K562 (cell line): Measurements from ENCODE around the gene SPIRE1. TPM values are rescaled to one million over a fixed set of nuclear protein-coding genes. Genes with fewer than 3 reads are reported as not detected.

Experiments used
- ATAC-seq: fragments of 200-7000 bp; cut with Tn5 transposase; 3 replicates; pipeline ENCODE4 v1.9.1; 2020; ENCODE audit warnings: moderate library complexity
- BruUV-seq: library from RNA; stranded (reverse); fragments of 400-500 nt; replicated peaks from 2 replicates; lab custom pipeline; 2021; lab: Mats Ljungman, UMichigan
- CTCF ChIA-PET: fragments of 300-600 bp; formaldehyde crosslinking; extraction: SDS; loops from one replicate; lab custom pipeline; 2021; ENCODE audit warnings: low intra/inter-chr PET ratio; lab: Yijun Ruan, JAX
- POLR2A ChIA-PET: fragments of 300-600, 350-650 bp; sonication (Branson Sonifier 250); formaldehyde crosslinking; extraction: SDS; loops from one replicate; lab custom pipeline; 2021; ENCODE audit warnings: antibody characterized with exemption, inconsistent platforms; lab: Yijun Ruan, JAX
- DNase-seq, 4 experiments: peaks; one replicate each; pipeline versions ENCODE4 v3.0.0 to v3.0.0-alpha.2; 2011 to 2018; ENCODE audit warnings: low spot score in 3 of 4, mixed read lengths in 3 of 4; ENCODE audit errors: extremely low read depth in 1 of 4
- FAIRE-seq: peaks from 2 replicates; lab custom pipeline; 2011; peaks lifted over from hg19 to GRCh38; lab: Jason Lieb, UNC
- H2AFZ ChIP-seq: 2 replicates; pipeline ENCODE4 v1.6.0; 2011; ENCODE audit warnings: low read depth, low read length, control low read depth, inconsistent platforms
- H3K27ac ChIP-seq: fragments of 200-600 bp; 3 replicates; pipeline ENCODE4 v1.8.0; 2011; ENCODE audit warnings: low read depth, mild to moderate bottlenecking, control low read depth, inconsistent platforms, low read length, moderate library complexity, mixed read lengths; ENCODE audit errors: extremely low read depth
- H3K27me3 ChIP-seq, 2 experiments: fragments of 300-600 bp in 1 of 2; 2 replicates in 1 of 2; 3 replicates in 1 of 2; pipeline versions ENCODE4 v1.6.0 to v1.8.0; 2011; ENCODE audit warnings: inconsistent platforms in 2 of 2, low read length in 2 of 2, mild to moderate bottlenecking in 1 of 2, mixed read lengths in 1 of 2, moderate library complexity in 1 of 2; ENCODE audit not compliant: control insufficient read depth in 2 of 2, insufficient read depth in 2 of 2
- H3K36me3 ChIP-seq: fragments of 300-600 bp; 3 replicates; pipeline ENCODE4 v1.8.0; 2011; ENCODE audit warnings: mild to moderate bottlenecking, low read length, inconsistent platforms; ENCODE audit not compliant: control insufficient read depth, insufficient read depth
- H3K4me1 ChIP-seq, 2 experiments: fragments of 200-600 bp in 1 of 2; replicated peaks in 1 of 2; 2 replicates in 1 of 2; 3 replicates in 1 of 2; pipeline versions ENCODE4 v1.5.1 to v1.8.0; 2011; ENCODE audit warnings: inconsistent platforms in 2 of 2, low read length in 2 of 2, mild to moderate bottlenecking in 1 of 2, mixed read lengths in 1 of 2, moderate library complexity in 1 of 2; ENCODE audit not compliant: control insufficient read depth in 2 of 2, insufficient read depth in 2 of 2
- H3K4me2 ChIP-seq: 2 replicates; pipeline ENCODE4 v1.6.1; 2011; ENCODE audit warnings: low read length, control low read depth, inconsistent platforms, mixed read lengths; ENCODE audit not compliant: insufficient read depth
- H3K4me3 ChIP-seq: fragments of 200-600 bp; sonication (generic), shearing (Covaris generic); 2 replicates; pipeline ENCODE4 v1.5.1; 2016; ENCODE audit warnings: control low read depth, inconsistent platforms
- H3K79me2 ChIP-seq: fragments of 200-600 bp; 3 replicates; pipeline ENCODE4 v1.8.0; 2011; ENCODE audit warnings: low read length, inconsistent platforms; ENCODE audit not compliant: control insufficient read depth, insufficient read depth
- H3K9ac ChIP-seq, 2 experiments: 2 replicates each; pipeline versions ENCODE4 v1.6.0 to v1.6.1; 2011; ENCODE audit warnings: low read depth in 2 of 2, low read length in 2 of 2, control low read depth in 1 of 2, inconsistent platforms in 1 of 2, mild to moderate bottlenecking in 1 of 2, mixed read lengths in 1 of 2; ENCODE audit not compliant: insufficient read depth in 1 of 2
- H3K9me1 ChIP-seq: one replicate; pipeline ENCODE4 v1.6.0; 2011; ENCODE audit warnings: inconsistent platforms, mild to moderate bottlenecking, low read length, moderate library complexity; ENCODE audit not compliant: control insufficient read depth, insufficient read depth
- H3K9me3 ChIP-seq: replicated peaks from 2 replicates; pipeline ENCODE4 v1.5.1; 2011; ENCODE audit warnings: low read depth, low read length, inconsistent platforms; ENCODE audit not compliant: control insufficient read depth, insufficient read depth
- H4K20me1 ChIP-seq: replicated peaks from 2 replicates; pipeline ENCODE4 v1.6.1; 2011; ENCODE audit warnings: low read length, inconsistent platforms, mixed read lengths; ENCODE audit not compliant: control insufficient read depth, insufficient read depth
- CTCF ChIP-seq, 3 experiments: IDR thresholded peaks in 2 of 3; conservative IDR thresholded peaks in 1 of 3; 2 replicates each; pipeline ENCODE4 v1.5.1; 2011 to 2012; ENCODE audit warnings: low read length in 3 of 3, mild to moderate bottlenecking in 3 of 3, control low read depth in 2 of 3, improper control_type of control experiment in 1 of 3, inconsistent platforms in 1 of 3, low read depth in 1 of 3, mixed read lengths in 1 of 3, moderate library complexity in 1 of 3; ENCODE audit not compliant: insufficient read depth in 2 of 3
- YY1 ChIP-seq, 3 experiments: IDR thresholded peaks; 2 replicates each; pipeline ENCODE4 v1.6.1; 2011; ENCODE audit warnings: low read length in 2 of 3, mild to moderate bottlenecking in 2 of 3, moderate library complexity in 2 of 3, borderline replicate concordance in 1 of 3, control low read depth in 1 of 3, low read depth in 1 of 3; ENCODE audit not compliant: insufficient read depth in 3 of 3, insufficient replicate concordance in 2 of 3, control insufficient read depth in 1 of 3, insufficient read length in 1 of 3; ENCODE audit errors: extremely low read depth in 1 of 3
- WGBS: fragments of 100-300 bp; shearing (Covaris generic); methylation state at CpG from one replicate; pipeline ENCODE4 v1.1.6; 2016; ENCODE audit warnings: low coverage, mixed read lengths; ENCODE audit not compliant: insufficient coverage; ENCODE audit errors: missing lambda C conversion rate; 5-methylcytosine and 5-hydroxymethylcytosine counted together
- in situ Hi-C: fragments of 300-500 bp; cut with MboI; formaldehyde crosslinking; loops from 4 replicates; pipeline ENCODE4 v1.15.0; 2018; ENCODE audit warnings: inconsistent platforms, mixed read lengths
- intact Hi-C: fragments of 100-400 bp; cut with micrococcal nuclease; formaldehyde crosslinking; loops from 2 replicates; pipeline ENCODE4 v1.14.2; 2022
- polyA plus RNA-seq, 8 experiments: library from polyadenylated mRNA; depleted of rRNA in 4 of 8; stranded (reverse) in 5 of 8; unstranded in 3 of 8; fragments of >200 nt; fragmentation: Nextera tagmentation in 2 of 8; fragmentation: Illumina TruSeq in 1 of 8; extraction: Ambion mirVana in 2 of 8; extraction: Trizol in 1 of 8; gene quantifications; 2 replicates each; pipeline versions ENCODE4 v1.2.1 to v1.2.3, GENCODE V29; 2011 to 2014; ENCODE audit warnings: inconsistent platforms in 1 of 8, missing spikeins in 1 of 8
- small RNA-seq: library from RNA; depleted of rRNA; stranded (forward); fragments of <200 nt; gene quantifications from one replicate; pipeline ENCODE3, GENCODE V24; 2014
- total RNA-seq, 7 experiments: library from RNA; depleted of rRNA in 6 of 7; stranded (reverse); fragments of >200 nt in 6 of 7; fragmentation: Illumina TruSeq in 2 of 7; extraction: Trizol in 2 of 7; gene quantifications; 2 replicates each; pipeline versions ENCODE4 v1.2.1 to v1.2.3, GENCODE V29; 2011 to 2021; ENCODE audit warnings: low replicate concordance in 1 of 7

The SPIRE1 gene
- total and polyA plus RNA-seq, 9 of the 15 experiments (the other 6 are each of a cell fraction or from before 2014, with no cell fraction given), result 2.9 to 14.0 (median 10.2) TPM

GRCh38 chr18:12397254-12397653, 260.7 kb downstream of the SPIRE1 start:
- no peak for FAIRE-seq
- Histone ChIP-seq H3K9ac (no peak overlapping the region; a peak in 1 of 4 replicates), H3K27ac (no peak overlapping the region), H4K20me1 (no peaks in the 10 kb centered on the region), H3K9me1 (no peaks in the 10 kb centered on the region), H3K4me1 (peaks cover 6 to 11% of the 10 kb centered on the region in 2 experiments; a peak in 3 of 5 replicates), H3K9me3 (no peaks in the 10 kb centered on the region), H3K36me3 (no peaks in the 10 kb centered on the region), H3K27me3 (no peaks in the 10 kb centered on the region), H2AFZ (no peak overlapping the region), H3K4me3 (no peak overlapping the region), H3K79me2 (no peaks in the 10 kb centered on the region), H3K4me2 (no peak overlapping the region)
- BruUV-seq, result no TSS peak
- intact Hi-C loops (loop anchor here (5.0 kb wide), 1 partner anchor 135 kb away; no protein-coding TSS in a partner anchor), in situ Hi-C loops (loop anchor here (5.0 kb wide), 1 partner anchor 545 kb away; no protein-coding TSS in a partner anchor)
- TF ChIP-seq YY1 (IDR thresholded peaks at IDR 0.05; ENCODE audit: borderline replicate concordance in 1 of 3, control insufficient read depth in 1 of 3, extremely low read depth in 1 of 3, insufficient read depth in 3 of 3, insufficient read length in 1 of 3, insufficient replicate concordance in 2 of 3, low read depth in 1 of 3, low read length in 2 of 3) (no peak), CTCF (IDR thresholded peaks at IDR 0.05 in 2 of 3, conservative IDR thresholded peaks at IDR 0.05 in 1 of 3; ENCODE audit: insufficient read depth in 2 of 3, low read depth in 1 of 3, low read length in 3 of 3) (0 out of 6 replicates have a peak, but pooled peaks of 1 of the 3 experiments have one; percentile 2)
- ChIA-PET CTCF (interaction anchor here (0.9 to 2.4 kb wide), 2 partner anchors 26 to 263 kb away, joined by 4 to 13 read pairs; no protein-coding TSS in a partner anchor), POLR2A (interaction anchor here (0.6 kb wide), 1 partner anchor 10 kb away, joined by 3 read pairs; the partner anchor contains the start of gene PRELID3A)
- peak; percentile 15; the same call in 2 of the 3 replicates for ATAC-seq
- WGBS, result 60% methylated on average over 9 of the region's 9 CpGs
- no peak for DNase-seq

Small RNAs within 50 kb of the gene (small RNA-seq; reads per million reads assigned to genes)
- not detected for gene RNU7-129P

Other genes starting within 250 kb of the SPIRE1 start
- 22.1 and 27.3 TPM in 2 replicates for gene CEP76, start 44.6 kb upstream of the SPIRE1 start, total RNA-seq (2014; rRNA removed)
- 25.0 and 25.2 TPM in 2 replicates for gene CEP76, start 44.6 kb upstream of the SPIRE1 start, total RNA-seq (2014; rRNA removed; fragmentation: Illumina TruSeq; extraction: Trizol)
- 16.9 and 21.1 TPM in 2 replicates for gene CEP76, start 44.6 kb upstream of the SPIRE1 start, total RNA-seq (2015; rRNA removed; fragmentation: Illumina TruSeq; extraction: Trizol)
- gene CEP76, start 44.6 kb upstream of the SPIRE1 start, total RNA-seq (2021), result 14.4 and 19.3 TPM in 2 replicates
- gene CEP76, start 44.6 kb upstream of the SPIRE1 start, polyA plus RNA-seq (2011; rRNA removed), result 20.5 and 26.3 TPM in 2 replicates
- 15.7 and 16.2 TPM in 2 replicates for gene CEP76, start 44.6 kb upstream of the SPIRE1 start, polyA plus RNA-seq (2014; fragmentation: Illumina TruSeq; extraction: Trizol)
- 1 to 10 TPM; 5.3 to 5.6 TPM for gene CEP76, start 44.6 kb upstream of the SPIRE1 start, polyA plus RNA-seq (2014; fragmentation: Nextera tagmentation; extraction: Ambion mirVana)
- 21.5 and 23.3 TPM in 2 replicates for gene CEP76, start 44.6 kb upstream of the SPIRE1 start, polyA plus RNA-seq (2014; rRNA removed)
- gene PSMG2, start 44.9 kb upstream of the SPIRE1 start, total RNA-seq (2014; rRNA removed), result 59.9 and 76.9 TPM in 2 replicates
- gene PSMG2, start 44.9 kb upstream of the SPIRE1 start, total RNA-seq (2014; rRNA removed; fragmentation: Illumina TruSeq; extraction: Trizol), result 116 and 125 TPM in 2 replicates
- gene PSMG2, start 44.9 kb upstream of the SPIRE1 start, total RNA-seq (2015; rRNA removed; fragmentation: Illumina TruSeq; extraction: Trizol), result 101 and 111 TPM in 2 replicates
- gene PSMG2, start 44.9 kb upstream of the SPIRE1 start, total RNA-seq (2021), result 90.2 and 95.6 TPM in 2 replicates
- 75.0 and 81.6 TPM in 2 replicates for gene PSMG2, start 44.9 kb upstream of the SPIRE1 start, polyA plus RNA-seq (2011; rRNA removed)
- gene PSMG2, start 44.9 kb upstream of the SPIRE1 start, polyA plus RNA-seq (2014; fragmentation: Illumina TruSeq; extraction: Trizol), result 105 and 120 TPM in 2 replicates
- 100 to 1,000 TPM; 194 to 271 TPM for gene PSMG2, start 44.9 kb upstream of the SPIRE1 start, polyA plus RNA-seq (2014; fragmentation: Nextera tagmentation; extraction: Ambion mirVana)
- 82.8 and 92.7 TPM in 2 replicates for gene PSMG2, start 44.9 kb upstream of the SPIRE1 start, polyA plus RNA-seq (2014; rRNA removed)
- 33.1 and 38.3 TPM in 2 replicates for gene PTPN2, start 226.1 kb upstream of the SPIRE1 start, total RNA-seq (2014; rRNA removed)
- 56.4 and 67.9 TPM in 2 replicates for gene PTPN2, start 226.1 kb upstream of the SPIRE1 start, total RNA-seq (2014; rRNA removed; fragmentation: Illumina TruSeq; extraction: Trizol)
- gene PTPN2, start 226.1 kb upstream of the SPIRE1 start, total RNA-seq (2015; rRNA removed; fragmentation: Illumina TruSeq; extraction: Trizol), result 63.6 and 66.4 TPM in 2 replicates
- gene PTPN2, start 226.1 kb upstream of the SPIRE1 start, total RNA-seq (2021), result 37.6 and 40.3 TPM in 2 replicates
- 39.9 and 44.8 TPM in 2 replicates for gene PTPN2, start 226.1 kb upstream of the SPIRE1 start, polyA plus RNA-seq (2011; rRNA removed)
- gene PTPN2, start 226.1 kb upstream of the SPIRE1 start, polyA plus RNA-seq (2014; fragmentation: Illumina TruSeq; extraction: Trizol), result 48.1 and 58.3 TPM in 2 replicates
- 10 to 100 TPM; 36.6 to 46.3 TPM for gene PTPN2, start 226.1 kb upstream of the SPIRE1 start, polyA plus RNA-seq (2014; fragmentation: Nextera tagmentation; extraction: Ambion mirVana)
- 35.0 and 43.8 TPM in 2 replicates for gene PTPN2, start 226.1 kb upstream of the SPIRE1 start, polyA plus RNA-seq (2014; rRNA removed)